GM18951 (cell line): ENCODE measurements around the gene RAE1.

ENCODE experiments used
- POLR2A ChIP-seq: IDR thresholded peaks from 4 replicates; pipeline ENCODE4 v1.6.1; 2011; ENCODE audit warnings: mild to moderate bottlenecking; ENCODE audit not compliant: insufficient read length, insufficient read depth; ENCODE audit errors: extremely low read depth
- in situ Hi-C: fragments of 300-500 bp; cut with MboI; formaldehyde crosslinking; loops from one replicate; pipeline ENCODE4 v1.12.0; 2022; ENCODE audit warnings: low sequenced_read_pairs, mixed read lengths, inconsistent platforms; ENCODE audit not compliant: unreplicated experiment

RAE1 gene

GRCh38 chr20:57389695-57390603 is 38.9 kb downstream of the RAE1 start:
- in situ Hi-C loops = loop anchor here (5.0 to 25.0 kb wide), 3 partner anchors 92 to 822 kb away; no protein-coding TSS in a partner anchor

GRCh38 chr20:57390604-57391438 is 39.8 kb downstream of the RAE1 start, which contains the start of gene RBM38:
Gene RBM38 (plus strand): TSS chr20:57391396. CDS start chr20:57391582, 186 bp downstream.
- in situ Hi-C loops = loop anchor here (5.0 to 25.0 kb wide), 2 partner anchors 91 to 821 kb away; no protein-coding TSS in a partner anchor
- no peak for TF ChIP-seq POLR2A

More at GRCh38 chr20:57389695-57390603, 38.9 kb downstream of the RAE1 start:
- peak; percentile 18 for TF ChIP-seq POLR2A

- peak; percentile 90 for TF ChIP-seq POLR2A
- in situ Hi-C loops = loop anchor here (5.0 to 25.0 kb wide), 2 partner anchors 91 to 821 kb away; no protein-coding TSS in a partner anchor
Observed at GRCh38 chr20:57391439-57392301, 40.6 kb downstream of the RAE1 start.

GRCh38 chr20:57392512-57393271 is 41.6 kb downstream of the RAE1 start:
- in situ Hi-C loops = loop anchor here (5.0 to 25.0 kb wide), 2 partner anchors 90 to 820 kb away; no protein-coding TSS in a partner anchor

GRCh38 chr20:57393321-57394120 is 42.5 kb downstream of the RAE1 start:
- no peak for TF ChIP-seq POLR2A
- in situ Hi-C loops = loop anchor here (5.0 to 25.0 kb wide), 2 partner anchors 89 to 819 kb away; no protein-coding TSS in a partner anchor

More at GRCh38 chr20:57392512-57393271, 41.6 kb downstream of the RAE1 start:
- TF ChIP-seq POLR2A = no peak

- in situ Hi-C loops = loop anchor here (5.0 to 25.0 kb wide), 2 partner anchors 88 to 818 kb away; no protein-coding TSS in a partner anchor
- no peak for TF ChIP-seq POLR2A
Observed at GRCh38 chr20:57394121-57395082, 43.3 kb downstream of the RAE1 start.

- no peak for TF ChIP-seq POLR2A
Observed at GRCh38 chr20:57395111-57395966, 44.3 kb downstream of the RAE1 start.

GRCh38 chr20:57396212-57396983 is 45.3 kb downstream of the RAE1 start:
- in situ Hi-C loops = loop anchor here (25.0 kb wide), 1 partner anchor 816 kb away; no protein-coding TSS in a partner anchor

More at GRCh38 chr20:57395111-57395966, 44.3 kb downstream of the RAE1 start:
- in situ Hi-C loops = loop anchor here (25.0 kb wide), 1 partner anchor 817 kb away; no protein-coding TSS in a partner anchor

More at GRCh38 chr20:57396212-57396983, 45.3 kb downstream of the RAE1 start:
- no peak for TF ChIP-seq POLR2A
